ENCODE results near the gene CPNE2. TPM values are rescaled to one million over a fixed set of nuclear protein-coding genes. Genes with fewer than 3 reads are reported as not detected.
A peak's percentile ranks its signal among the peaks of the same experiment; 100 is the strongest.

Gene CPNE2
- total RNA-seq, 1 donor from 2014 or later, result 23.3 TPM

DNA sequence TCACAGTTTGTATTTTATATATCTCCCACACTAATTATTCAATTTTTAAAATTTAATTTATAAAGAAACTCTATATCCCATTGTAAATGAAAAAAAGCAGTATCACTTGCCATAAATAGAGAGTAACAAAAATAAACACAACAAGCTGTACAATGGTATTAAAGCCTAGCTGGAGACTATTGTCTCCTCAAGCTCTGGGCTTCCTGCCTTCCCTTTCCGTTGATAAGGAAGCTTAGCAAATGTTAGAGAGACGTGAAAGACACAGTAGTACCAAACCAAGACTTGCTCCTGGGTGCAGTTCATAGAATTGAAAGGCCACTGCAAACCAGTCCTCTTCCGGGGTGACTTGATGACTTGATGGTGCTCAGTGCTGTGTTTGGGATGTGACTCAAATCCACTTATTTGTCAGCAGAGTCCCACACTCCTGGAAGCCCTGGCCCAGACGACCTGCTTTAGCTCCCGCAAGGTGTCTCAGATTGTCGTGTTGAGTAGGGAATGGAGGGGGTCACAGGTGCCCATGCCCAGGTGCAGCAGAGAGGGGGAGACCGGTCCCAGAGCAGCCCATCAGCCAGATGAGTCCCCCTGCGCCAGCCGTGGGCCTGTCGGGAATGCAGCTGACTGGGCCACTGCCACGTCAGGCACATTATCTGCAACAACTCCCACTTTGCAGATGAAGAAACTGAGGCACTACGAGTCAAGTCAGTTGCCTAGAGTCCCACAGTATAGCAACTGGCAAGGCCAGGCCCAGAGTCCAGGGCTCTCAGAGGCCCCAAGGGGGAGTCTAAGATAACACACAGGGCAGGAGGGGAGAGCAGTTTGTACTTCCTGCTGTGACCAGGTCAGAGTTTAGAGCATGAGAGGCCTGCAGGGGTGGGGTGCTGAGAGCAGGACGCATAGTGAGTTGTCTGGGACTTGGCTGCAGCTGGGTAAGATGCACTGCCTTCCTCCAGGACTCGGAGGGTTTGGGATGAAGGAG, 53.0 kb downstream of the CPNE2 start:
- no peak for DNase-seq

DNA sequence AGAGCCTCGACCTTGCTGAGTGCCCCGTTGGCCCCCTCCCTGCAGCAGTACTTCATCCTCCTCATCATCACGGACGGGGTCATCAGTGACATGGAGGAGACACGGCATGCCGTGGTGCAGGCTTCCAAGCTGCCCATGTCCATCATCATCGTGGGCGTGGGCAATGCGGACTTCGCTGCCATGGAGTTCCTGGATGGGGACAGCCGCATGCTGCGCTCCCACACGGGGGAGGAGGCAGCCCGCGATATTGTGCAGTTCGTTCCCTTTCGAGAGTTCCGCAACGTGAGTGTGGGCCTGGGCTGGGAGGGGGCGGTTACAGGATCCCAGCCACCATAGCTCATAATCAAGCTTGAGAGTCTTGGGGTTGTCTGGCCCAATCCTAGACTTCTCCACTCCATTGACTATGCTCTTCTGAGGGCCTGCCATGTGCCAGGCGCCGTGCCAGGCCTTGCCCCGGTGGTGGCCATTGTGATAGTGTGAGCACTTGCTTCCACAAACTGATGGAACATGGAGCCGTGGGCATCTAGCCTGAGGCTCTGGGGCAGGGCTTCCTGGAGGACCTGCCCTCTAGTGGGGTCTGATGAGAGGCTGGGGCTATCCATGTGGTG, 53.8 kb downstream of the CPNE2 start:
- no peak for DNase-seq

DNA sequence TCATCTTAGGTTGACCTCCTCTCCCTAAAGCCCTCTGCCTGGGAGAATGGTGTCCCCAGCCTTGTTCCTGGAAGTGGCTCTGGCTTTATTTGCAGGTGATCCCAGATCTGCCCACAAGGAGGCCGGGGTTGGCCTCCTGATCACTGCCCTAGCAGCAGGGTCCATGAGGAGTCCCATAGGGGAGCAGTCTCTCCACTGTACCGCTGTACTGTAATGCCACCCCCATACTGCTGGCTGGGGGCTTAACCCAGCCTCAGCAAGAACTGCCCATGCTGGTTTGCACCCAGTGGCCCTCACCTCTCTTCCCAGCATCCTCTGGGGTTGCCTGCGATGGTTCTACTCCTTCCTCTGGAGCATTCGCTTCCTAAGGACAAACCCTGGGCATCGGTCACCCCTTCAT, 54.4 kb downstream of the CPNE2 start:
- no peak for DNase-seq

DNA sequence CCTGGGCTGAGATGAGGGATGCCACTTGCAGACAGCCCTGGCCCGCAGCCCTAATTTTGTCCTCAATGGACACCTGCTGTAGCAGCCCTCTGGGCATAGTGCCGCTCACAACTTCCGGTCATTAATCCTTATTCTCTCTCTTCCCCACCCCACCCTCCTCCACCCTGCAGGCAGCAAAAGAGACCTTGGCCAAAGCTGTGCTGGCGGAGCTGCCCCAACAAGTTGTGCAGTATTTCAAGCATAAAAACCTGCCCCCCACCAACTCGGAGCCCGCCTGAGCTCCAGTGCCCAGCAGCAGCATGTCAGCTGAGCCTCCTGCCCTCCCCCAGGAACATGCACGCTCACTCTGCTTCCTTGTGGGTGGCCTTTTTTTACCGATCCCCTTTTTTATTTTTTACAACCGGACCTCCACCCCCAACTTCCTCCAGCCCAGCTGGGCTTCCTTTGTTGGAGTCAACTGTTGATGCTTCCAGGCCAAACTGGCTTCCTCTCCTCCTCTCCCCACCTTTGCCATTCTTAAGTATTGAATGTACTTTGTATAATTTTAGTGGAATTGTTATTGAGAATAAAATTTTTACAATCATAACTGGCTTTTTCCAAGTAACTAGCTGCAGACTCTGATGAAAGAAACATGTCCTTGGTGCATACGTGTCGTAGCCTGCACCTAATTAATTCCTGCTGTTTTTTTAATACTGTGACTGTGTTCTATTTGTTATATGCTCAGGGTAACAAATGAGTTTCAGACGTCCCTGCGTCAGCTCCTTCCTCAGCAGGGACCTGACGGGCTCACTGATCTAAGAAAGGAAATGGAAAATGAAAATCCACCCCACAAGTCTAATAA, 55.2 kb downstream of the CPNE2 start:
- peak; percentile 57 for DNase-seq

DNA sequence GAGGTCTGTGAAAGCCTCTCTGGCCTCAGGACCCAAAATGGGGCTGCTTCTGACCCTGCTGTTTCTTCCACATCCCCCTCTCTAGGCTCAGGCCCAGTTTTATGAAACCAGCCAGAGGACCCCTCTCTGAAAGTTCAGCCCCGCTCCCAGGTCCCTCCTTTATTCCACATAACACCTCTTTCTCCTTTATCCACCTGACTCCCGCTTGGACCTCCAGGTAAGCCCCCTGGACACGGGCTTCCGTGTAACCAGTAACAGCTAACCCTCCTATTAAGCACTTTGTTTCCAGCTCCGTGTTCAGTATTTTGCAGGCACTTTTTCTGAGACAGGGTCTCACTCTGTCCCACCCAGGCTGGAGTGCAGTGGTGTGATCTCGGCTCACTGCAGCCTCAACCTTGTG, 56.1 kb downstream of the CPNE2 start:
- no peak for DNase-seq

DNA sequence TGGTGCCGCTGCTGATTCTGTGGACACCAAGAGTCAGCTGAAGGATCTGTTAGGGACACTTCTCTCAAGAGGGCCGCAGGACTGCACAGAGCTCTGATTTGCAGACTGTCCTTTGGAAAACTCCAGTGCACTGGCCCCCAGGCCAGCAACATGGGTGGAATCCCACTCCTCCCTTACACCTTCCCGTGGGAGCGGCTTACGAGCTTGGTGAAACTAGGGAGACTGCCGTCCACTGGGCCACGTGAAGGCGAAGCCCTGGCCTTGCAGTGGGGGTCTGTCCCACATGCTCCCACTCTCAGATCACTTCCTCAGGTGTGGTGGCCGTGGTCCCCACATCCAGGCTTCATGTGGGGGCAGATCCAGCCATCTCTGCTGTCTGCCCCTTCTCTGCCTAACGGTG, 57.0 kb downstream of the CPNE2 start:
- DNase-seq, result no peak

DNA sequence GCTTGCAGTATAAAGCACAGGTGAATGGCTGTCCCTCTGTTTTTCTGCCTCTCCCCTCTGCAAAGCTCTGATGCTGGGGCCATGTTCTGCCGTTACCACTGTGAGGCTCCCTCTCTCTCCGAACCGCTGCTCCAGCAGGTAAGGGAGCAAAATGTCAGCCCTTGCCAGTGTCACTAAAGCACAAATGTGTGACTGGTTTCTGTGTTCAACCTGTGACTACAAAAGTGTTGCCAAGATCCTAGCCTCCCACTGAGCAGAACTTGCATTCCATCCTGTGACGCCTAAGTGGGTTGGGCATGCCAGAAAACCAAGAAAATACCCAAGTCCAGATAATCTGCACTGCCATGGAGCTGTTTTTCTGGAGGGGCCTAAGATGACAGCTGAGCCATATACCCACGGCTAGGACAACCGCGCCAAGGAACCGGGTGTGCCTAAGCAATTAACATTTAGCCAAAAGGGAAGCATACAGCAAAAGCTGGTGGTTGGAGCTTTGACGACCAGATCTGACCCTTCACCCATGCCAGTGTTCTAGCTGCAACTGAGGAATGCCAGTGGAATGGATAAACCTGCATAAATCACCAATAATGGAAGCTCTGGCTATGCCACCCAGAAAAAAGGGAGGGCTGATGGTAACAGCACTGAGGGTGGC, 58.4 kb downstream of the CPNE2 start:
- DNase-seq, result no peak

DNA sequence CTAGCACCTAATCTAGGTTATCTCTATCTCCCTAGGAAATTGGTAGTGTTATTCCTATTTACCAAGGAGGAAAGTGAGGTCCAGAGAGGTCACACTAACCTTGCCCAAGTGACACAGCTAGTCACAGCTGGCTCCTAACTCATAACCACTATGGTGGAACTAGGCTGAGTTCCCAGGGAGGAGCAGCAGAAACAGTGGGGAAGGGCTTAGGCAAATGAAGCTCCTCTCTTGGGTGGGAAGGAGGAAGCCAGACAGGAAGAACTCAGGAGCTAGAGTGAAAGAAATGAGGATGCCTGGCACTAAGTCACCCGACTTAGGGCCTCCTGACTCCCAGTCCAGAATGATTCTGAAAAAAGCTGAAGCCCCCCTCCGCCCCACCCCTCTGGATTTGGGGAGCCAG, 59.0 kb downstream of the CPNE2 start:
- no peak for DNase-seq

DNA sequence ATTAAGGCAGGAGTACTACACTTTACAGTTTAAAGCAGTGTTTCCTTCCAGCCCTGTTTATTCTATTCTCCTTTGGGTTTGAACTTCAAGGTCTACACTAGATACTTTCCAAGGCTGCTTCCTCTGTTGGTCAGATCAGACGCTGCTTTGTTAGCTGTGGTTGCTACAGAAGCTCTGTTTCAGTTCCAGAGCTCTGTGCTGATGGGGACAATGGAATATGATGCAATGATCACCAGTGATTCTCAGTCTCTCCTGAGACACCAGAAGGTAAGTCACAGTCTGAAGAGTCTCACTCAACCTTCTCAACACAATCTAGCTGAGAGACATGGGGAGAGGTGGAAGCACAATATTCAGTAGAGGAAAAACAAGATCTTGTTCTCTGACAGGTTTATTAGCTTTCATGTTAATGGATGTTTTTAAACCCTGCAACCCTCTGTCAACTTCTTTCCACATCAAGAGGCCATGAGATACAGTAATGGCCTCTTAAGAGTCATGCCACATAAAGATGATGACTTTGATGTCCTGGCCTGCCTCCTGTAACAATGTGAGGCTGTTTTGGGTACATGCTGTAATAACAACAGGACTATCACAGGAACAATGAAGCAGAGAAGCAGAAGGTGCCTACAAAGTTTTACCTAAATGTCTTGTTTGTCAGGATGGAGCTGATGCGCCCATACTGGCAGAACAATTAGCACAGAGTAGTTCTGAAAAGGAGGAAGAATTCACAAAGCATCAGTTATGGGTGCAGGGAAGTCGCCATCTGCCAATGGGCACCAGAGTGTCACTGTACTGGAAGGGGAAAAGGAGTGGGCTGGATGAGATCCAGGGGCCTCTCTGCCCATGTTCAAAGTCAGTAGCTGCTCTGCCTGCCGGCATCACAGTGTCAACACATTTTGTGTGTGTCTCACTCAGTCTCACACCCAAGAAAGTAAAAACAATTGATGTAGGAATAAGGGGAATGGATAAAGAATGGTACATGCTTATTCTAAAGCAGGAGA, 60.0 kb downstream of the CPNE2 start:
- no peak for DNase-seq

DNA sequence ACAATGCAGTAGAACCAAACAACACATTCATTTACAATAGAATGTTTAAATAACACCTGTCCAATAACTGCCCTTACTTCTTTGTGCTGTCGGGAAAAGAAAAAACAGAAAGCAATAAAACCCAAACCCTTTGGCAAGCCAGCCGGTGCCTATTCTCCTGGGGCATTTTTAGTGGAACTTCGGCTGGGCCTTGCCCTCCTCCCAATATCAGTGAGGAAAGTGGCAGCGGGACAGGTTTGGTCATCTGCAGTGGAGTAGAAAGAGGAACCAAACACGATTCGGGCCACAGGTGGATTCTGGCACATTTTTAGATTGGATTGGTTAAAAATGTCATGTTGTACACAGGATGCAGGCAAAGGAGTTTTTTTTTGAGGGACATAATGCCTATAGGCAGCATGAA, 61.5 kb downstream of the CPNE2 start:
- DNase-seq, result no peak

DNA sequence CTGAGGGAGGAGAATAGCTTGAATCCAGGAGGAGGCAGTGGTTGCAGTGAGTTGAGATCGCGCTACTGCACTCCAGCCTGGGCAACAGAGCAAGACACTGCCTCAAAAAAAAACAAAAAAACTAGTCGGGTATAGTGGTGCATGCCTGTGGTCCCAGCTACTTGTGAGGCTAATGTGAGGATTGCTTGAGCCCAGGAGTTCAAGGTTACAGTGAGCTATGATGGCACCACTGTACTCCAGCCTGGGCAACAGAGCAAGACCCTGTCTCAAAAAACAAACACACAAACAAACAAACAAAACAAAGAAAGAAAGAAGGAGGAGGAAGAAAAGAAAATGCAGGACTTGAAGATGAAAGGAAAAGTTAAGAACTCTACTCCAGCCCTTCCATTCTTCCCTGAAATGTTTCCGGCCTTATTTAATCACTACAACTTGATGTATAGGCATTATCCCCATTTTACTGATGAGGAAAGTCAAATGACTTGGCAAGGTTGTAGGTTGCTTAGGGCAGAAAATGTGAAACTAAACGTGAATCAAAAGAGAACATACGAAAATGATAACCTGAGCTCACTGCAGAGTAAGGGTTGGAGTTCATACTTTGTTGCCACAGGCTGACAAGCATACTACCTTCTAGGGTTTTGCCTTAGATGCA, 63.4 kb downstream of the CPNE2 start:
- DNase-seq, result no peak

DNA sequence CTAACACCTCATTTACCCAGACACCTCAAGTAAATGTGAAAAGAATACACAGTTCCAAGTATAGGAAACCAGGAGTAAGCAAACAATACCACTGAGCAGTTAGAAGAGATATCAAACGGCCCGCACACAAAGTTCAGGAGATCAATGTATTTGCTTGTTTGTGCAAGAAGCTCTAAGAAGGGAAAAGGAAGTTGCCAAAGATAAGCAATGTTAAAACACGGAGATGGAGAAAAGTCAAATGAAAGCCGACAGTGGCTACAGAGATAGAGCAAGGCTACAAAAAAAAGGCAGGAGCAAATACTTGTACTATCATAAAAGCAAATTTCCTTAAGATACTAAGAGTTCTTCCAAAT, 63.9 kb downstream of the CPNE2 start:
- DNase-seq, result no peak

DNA sequence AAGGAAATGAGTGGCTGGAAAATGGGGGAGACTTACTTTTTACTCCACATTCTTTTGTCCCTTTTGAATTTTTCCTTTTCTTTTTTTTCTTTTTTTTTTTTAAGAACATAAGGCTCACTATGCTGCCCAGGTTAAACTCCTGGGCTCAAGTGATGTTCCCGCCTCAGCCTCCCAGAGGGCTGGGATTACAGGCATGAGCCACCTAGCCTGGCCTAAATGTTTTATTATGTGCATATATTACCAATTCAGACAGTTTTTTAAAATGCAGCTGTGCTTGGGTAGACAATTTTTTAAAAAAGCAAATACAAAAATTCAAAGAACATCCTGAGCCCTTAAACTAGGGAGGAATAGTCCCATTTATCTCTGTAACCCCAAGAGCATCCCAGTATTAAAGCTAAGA, 65.2 kb downstream of the CPNE2 start:
- no peak for DNase-seq

DNA sequence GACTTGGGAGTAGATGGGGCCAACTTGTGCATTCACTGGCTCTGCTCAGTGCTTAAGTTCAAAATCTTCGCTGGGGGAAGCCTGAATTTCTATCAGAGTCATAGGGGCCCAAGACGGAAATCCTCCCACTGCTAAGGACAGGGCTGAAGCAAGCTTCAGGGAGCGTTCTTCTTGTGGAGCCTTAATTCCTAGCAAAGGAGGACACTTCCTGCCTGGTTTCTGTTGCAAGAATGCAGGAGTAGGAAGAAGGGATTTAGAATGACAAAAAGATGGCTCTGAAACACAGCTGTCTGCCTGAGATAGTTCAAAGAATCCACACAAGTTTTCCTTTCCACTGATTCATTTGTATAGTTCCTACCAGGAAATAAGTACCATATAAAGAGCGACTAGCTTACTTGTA, 67.1 kb downstream of the CPNE2 start:
- no peak for DNase-seq

DNA sequence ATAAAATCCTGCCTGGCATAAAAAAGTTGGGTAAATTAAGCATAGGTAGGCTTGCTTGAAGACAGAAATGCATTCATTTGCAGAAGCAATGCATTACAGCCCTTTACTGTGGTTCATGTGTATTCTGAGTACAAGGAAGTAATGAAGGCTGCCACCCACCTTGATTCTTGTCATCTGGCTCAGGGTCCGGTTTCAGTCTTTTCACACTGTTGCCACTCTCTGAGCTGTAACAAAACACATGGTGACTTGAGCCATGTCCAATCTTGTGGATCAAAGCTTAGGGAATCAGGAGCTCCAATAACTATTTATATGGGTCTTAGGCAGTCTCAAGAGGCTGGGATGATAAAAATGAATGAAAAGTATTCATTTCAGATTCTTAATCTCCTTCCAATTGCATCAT, 71.5 kb downstream of the CPNE2 start:
- DNase-seq, result no peak

DNA sequence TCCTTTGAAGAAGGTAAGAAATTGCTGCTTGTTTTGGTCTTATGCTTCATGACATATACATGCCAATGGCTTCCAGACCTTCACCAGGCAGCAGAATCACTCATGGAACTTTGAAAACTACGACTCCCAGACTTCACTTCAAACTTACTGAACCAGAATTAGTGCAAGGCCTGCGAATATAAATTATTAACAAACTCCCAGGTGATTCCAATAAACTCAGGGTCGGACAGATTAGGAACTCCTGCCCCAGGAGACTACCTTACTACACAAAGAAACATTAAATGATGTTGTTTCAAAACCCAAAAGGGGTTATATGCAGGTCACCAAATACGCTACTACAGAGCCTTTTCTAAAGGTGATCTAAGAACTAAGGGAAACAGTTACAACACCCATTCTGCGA, 73.1 kb downstream of the CPNE2 start:
- no peak for DNase-seq

DNA sequence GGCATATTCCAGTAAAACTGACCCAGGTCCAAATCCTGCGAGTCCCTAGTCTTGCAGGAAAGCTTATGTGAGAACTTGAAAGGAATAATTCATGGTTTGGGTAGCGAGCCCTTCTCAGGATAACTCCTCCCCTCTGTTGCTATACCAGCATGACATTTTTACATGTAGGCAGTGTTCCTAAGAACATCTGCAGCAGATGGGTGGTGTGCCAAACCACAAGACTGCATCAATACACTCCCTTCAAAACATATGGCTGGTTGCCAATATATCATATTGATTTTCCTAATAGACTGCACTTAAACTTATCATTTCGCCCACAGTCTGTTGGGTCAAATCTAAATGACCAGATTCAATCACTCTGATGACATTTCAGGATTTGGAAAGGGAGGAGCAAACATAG, 73.6 kb downstream of the CPNE2 start:
- DNase-seq, result no peak

DNA sequence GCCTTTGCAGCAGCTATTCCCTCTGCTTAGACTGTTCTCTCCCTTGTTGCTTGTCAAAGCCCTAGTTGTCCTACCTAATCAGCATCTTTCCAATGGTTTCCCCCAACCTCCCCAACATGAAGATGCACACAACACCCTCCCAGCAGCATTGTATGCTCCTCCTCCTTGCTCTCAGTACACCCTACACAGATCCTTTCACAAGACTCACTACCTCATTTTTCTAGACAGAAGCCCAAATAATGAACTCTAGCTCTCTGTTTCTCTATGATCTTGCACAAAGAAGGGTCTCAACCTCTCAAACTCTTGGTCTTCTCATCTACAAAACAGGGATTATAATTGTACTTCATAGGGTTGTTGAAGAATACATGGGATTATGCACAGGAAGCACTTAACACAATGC, 74.1 kb downstream of the CPNE2 start:
- DNase-seq, result no peak

DNA sequence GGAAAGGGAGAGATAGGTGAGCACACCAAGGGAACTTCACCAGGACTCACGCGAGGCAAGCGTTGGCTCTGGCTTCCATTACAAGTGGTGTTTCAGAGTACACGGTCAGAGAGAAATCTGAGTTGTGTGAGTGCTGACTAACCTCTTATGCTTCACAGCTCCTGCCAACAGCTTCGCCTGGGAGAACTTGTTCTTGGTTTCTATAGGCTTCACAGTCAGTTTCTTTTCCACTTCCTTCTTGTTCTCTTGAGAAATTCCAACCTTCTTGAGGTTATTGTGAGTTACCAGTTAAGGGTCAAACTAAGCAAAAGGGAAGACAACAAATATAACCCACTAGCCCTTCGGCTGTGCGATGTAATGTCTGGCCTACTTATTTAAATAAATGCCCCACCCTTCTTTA, 74.6 kb downstream of the CPNE2 start:
- DNase-seq, result no peak

DNA sequence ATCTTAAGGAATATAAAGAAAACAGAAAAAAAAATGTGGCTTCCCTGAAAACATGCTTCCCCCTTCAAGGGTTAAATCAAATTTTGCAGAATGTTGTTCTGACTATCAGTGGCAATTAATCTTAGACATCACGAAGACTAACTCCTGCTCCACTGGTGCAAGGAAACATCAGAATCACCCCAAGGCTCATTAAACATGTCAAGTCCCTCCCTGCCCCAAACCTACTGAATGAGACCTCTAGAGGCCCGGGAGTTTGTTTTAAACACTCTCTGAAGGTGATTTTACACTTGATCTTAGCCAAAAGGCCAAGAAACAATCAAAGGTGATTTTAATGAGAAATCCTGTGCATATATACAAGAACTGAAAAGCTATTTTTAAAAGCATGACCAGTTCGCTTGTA, 75.2 kb downstream of the CPNE2 start:
- no peak for DNase-seq

DNA sequence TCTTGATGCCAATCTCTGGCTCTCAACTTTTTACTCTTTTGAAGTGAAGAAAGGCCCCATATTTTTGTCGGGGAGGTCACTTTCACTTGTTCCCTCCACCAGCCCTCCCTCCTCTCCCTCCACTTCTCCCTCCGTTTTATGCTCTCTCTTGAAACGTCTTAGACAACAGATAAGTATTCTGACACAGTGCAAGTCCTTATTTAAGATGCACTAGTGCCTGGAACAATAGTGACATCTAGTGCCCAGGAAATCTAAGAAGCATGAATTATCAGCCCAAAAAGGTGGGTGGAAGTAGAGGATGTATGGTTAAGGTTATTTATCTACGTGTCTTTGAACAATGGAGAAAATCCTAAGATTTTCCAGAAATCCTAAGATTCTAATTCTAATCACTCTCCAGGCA, 75.6 kb downstream of the CPNE2 start:
- DNase-seq, result peak; percentile 75
